Skin epidermis (tissue), 12 donors: ENCODE data around the gene CTSW.
A peak's percentile ranks its signal among the peaks of the same experiment; 100 is the strongest.

Source experiments
- H3K27ac ChIP-seq, 21 experiments: fragments of 200-600 bp; sonication (generic) in 11 of 21; one replicate each; pipeline ENCODE4 v1.5.0; 2020; ENCODE audit warnings: mild to moderate bottlenecking in 3 of 21, inconsistent platforms in 2 of 21, moderate library complexity in 2 of 21
- H3K4me3 ChIP-seq, 7 experiments: fragments of 200-600 bp; sonication (generic) in 2 of 7; one replicate each; pipeline ENCODE4 v1.5.0; 2020; ENCODE audit warnings: inconsistent platforms in 2 of 7, mild to moderate bottlenecking in 2 of 7, moderate library complexity in 1 of 7

The CTSW gene

DNA sequence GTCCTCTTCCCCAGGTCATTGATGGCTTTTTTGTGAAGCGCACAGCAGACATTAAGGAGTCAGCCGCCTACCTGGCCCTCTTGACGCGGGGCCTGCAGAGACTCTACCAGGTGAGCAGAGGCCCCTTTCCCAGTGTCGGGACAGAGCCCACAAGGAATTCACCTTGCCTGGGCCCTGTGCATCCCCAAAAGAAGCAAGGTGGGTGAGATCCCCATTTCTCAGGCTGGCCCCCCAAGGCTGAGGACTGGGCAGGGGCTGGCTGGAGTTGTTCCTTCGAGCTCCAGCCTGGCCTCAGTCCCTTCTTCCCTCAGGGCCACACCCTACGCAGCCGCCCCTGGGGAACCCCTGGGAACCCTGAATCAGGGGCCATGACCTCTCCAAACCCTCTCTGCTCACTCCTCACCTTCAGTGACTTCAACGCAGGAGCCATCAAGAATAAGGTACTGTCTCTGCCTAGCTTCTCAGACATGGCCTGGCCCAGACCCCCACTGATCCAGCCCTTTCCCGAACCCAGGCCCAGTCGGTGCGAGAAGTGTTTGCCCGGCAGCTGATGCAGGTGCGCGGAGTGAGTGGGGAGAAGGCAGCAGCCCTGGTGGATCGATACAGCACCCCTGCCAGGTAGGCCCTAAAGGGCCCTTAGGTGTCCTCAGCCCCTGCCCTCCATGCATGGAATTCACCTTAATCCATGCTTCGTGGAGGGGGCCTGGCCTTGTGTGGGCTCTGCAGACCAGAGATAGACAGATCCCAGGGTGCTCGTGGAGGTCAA is 14.7 kb upstream of the CTSW start:
- Histone ChIP-seq H3K27ac (no peak overlapping the region), H3K4me3 (no peak overlapping the region)

- H3K27ac ChIP-seq, result no peak overlapping the region
These were observed 14.0 kb upstream of the CTSW start for GRCh38 chr11:65865550-65866172.

DNA sequence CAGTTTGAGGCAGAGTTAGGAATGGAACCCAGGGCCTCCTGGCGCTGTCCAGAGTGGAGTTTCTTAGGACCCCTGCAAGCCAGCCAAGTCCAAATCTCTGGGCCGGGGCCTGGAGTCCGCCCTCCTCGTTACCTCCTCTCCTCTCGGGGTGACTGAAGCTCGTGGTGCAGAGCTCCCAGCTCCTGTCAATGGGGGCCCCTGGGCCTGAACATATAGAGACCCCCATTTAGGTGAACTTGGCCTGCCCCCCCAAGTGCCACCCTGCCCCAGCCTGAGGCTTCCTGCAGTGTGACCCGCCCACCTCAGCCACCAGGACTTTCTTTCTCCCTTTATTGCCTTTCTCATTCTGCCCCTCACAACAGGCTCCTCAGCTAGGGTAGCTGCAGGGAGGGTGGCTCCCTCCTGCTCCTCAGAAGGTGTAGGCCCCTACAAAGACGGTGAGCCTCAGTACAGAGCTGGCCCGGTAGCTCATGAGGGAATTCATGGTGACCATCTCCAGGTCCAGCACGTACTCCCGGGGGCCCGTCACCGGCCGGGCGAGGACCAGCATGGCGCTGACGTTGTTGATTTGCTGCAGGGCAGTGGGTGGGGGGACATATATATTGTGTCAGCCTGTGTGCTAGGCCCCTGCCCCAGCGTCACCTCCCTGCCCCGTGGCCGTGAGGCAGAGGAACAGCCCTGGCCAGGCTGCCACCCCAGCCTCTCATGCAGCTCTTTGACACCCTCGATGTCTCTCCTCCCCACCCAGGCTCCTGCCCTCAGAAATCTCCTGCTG is 12.9 kb upstream of the CTSW start:
- H3K27ac ChIP-seq, result no peak overlapping the region
- no peak overlapping the region for H3K4me3 ChIP-seq

More at GRCh38 chr11:65865550-65866172, 14.0 kb upstream of the CTSW start:
- no peak overlapping the region for H3K4me3 ChIP-seq

GRCh38 chr11:65867284-65868071 is 12.2 kb upstream of the CTSW start:
- no peak overlapping the region for H3K27ac ChIP-seq

GRCh38 chr11:65868076-65868667 is 11.5 kb upstream of the CTSW start:
- H3K27ac ChIP-seq, result no peak overlapping the region
- no peak overlapping the region for H3K4me3 ChIP-seq

More at GRCh38 chr11:65867284-65868071, 12.2 kb upstream of the CTSW start:
- no peak overlapping the region for H3K4me3 ChIP-seq

GRCh38 chr11:65868907-65869306 is 10.7 kb upstream of the CTSW start:
- Histone ChIP-seq H3K27ac (no peak overlapping the region), H3K4me3 (no peak overlapping the region)

DNA sequence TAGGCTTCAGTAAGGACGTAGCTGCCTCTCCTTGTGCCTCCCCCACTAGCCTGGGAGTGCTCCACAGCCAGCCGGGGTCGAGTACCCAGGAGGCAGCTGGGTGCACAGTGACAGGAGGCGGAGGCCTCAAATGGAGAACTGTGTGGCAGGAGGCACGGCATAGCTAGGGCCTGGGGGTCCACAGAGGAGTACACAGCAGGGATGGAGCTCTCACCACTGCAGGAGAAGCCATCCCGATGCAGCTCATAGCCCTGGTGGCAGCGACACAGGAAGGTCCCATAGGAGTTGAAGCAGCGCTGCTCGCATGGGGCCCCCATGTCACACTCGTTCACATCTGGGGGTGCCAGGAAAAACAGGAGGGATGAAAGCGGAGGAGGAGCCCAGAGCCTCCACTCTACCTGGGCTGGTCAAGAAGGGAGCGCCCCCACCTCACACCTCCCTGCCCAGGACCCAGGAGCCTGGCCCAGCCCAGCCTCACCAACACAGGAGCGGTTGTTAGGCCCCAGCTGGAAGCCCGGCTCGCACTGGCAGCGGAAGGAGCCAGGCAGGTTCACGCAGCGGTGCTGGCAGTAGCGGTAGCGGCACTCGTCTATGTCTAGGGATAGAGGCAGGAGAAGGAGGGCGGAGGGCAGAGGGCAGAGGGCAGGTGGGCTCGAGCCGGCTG is 9.9 kb upstream of the CTSW start:
- H3K4me3 ChIP-seq, result no peak overlapping the region
- peak overlapping the region in 1 of 21 experiments; percentile 20 for H3K27ac ChIP-seq

DNA sequence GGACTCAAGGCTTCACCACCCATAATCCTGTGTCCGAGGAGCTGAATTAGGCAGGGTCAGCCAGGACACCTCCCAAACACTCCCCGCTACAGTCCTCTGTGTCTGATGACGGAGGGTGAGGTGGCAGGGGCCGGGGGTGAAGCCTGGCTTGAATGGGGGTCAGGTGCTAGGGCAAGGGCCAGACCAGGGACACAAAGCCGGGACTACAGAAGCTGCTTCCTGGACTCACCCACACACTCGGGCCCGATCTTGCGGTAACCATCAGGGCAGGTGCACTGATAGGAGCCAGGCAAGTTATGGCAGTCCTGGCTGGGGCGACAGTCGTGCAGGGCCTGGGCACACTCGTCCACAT is 9.4 kb upstream of the CTSW start:
- Histone ChIP-seq H3K4me3 (no peak overlapping the region), H3K27ac (peak overlapping the region in 1 of 21 experiments; percentile 20)

DNA sequence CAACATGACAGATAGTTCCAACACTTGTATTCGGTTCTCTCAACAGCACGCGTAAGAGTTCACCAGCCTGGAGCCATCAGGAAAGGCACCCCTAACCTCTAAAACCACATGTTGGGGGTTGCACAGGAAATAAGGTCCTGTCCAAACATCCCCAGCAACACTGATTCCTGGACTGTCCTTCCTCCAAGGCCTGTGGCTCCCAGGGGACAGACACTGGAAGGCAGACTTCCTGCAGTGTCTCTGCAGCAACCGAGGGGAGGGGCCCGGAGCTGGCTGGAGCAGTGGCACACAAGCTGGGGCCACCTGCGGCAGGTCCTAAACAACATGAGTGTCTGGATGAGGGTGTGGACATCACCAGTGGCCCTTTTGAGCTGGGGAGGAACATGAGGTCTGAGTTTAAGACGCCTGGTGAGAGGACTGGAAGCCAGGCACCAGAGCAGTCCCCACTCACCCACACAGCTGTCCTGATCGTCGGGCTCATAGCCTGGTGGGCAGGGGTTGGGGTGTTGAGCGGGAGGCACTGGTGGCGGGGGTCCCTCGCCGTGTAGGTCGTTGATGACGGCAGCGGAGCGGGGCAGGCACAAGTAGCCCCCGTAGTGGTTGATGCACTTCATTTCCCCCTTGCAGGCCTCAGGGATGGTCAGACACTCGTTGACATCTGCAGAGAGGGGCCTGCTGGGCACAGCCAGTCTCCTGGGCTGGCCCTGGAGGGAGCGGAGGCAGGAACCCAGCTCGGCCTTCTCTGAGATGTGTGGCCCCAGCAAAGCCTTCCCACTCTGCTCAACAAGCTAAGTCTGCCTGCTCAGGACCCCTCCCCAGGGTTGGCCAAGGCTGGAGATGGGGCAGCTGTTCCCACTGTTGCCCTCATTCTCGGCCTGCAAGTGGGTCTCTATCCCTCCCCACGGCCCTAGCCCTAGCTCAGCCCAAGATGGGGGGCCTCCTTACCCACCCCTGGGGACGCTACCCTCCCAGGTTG is 8.6 kb upstream of the CTSW start:
- Histone ChIP-seq H3K4me3 (peak overlapping the region in 3 of 7 experiments; percentile 36 to 54 (median 44)), H3K27ac (peak overlapping the region in 17 of 21 experiments; percentile 19 to 95 (median 85))

GRCh38 chr11:65871811-65872548 is 7.7 kb upstream of the CTSW start:
- Histone ChIP-seq H3K4me3 (peak overlapping the region; percentile 32 to 54 (median 44)), H3K27ac (peak overlapping the region; percentile 49 to 95 (median 83))

DNA sequence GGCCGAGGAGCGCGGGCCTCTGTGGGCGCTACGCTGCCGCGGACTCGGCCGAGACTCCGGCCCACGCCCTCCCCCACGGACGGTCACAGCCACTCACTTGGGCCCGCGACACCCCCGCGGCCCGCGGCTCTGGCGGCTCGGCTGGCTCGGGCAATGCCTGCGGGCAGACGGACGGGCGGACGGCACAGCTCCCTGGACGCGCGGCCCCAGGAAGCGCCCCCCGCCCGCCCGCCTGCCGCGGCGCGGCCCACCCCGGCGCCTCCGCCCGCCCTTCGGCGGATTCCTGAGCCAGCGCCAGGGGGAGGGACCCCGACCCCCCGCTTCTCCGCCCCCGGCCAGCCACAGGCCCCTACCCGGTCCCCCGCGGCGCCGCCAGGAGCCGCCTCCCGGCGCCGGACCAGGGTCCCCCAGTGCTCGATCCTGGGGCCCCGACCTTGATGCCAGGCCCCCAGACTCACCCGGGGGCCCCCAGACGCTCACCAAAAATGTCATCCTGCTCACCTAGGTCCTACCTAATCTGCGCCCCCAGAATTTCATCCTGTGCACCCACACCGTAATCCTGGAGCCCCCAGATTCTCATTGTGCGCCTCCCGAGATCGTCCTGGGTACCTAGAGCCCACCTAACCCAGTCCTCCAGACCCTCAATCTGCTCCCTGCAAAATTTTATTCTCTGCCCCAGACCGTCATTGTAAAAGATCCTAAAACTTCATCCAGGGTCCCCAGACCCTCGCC is 6.9 kb upstream of the CTSW start, which contains the start of gene EFEMP2:
TSS of gene EFEMP2 (minus strand) at position 215 of the 732 bp plus-strand sequence. CDS start 446 bp downstream, outside the sequence.
- H3K4me3 ChIP-seq, result peak within 1 kb of the TSS; percentile 36 to 54 (median 44)
- H3K27ac ChIP-seq, result peak within 1 kb of the TSS; percentile 49 to 95 (median 84)

DNA sequence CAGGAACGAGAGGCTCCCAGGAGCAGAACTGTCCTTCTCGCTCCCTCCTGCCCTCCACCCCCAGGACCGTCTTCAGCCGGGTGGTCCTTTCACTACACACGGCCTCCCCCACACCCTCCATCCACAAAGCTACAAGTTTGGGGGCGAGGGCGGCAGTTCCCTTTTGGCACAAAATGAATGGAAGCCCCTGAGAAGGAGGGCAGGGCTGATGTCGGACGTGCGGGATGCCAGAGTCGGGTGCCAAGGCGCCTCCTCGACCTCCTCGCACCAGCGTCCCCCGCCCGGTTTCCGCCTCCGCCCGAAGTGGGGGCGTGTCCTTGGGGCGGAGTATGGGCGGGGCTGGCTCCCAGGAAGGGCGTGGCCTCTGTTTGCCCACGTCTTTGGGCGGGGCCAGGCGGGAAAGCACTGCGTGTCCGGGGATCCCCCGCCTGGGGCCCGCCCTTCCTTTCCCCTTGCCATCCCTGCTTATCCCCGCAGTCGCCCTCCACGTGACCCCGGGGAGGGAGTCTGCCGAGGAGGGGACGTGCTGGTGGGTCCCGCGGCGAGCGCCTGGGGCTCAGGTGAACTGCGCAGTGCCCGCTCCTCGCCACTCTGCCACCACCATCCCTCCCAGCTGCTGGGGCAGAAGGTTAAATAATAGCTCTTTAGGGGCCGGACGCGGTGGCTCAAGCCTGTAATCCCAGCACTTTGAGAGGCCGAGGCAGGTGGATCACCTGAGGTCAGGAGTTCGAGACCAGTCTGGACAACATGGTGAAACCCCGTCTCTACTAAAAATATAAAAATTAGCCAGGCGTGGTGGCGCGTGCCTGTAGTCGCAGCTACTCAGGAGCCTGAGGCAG is 6.1 kb upstream of the CTSW start:
- H3K27ac ChIP-seq, result peak overlapping the region; percentile 49 to 95 (median 84)
- peak overlapping the region; percentile 36 to 54 (median 44) for H3K4me3 ChIP-seq

DNA sequence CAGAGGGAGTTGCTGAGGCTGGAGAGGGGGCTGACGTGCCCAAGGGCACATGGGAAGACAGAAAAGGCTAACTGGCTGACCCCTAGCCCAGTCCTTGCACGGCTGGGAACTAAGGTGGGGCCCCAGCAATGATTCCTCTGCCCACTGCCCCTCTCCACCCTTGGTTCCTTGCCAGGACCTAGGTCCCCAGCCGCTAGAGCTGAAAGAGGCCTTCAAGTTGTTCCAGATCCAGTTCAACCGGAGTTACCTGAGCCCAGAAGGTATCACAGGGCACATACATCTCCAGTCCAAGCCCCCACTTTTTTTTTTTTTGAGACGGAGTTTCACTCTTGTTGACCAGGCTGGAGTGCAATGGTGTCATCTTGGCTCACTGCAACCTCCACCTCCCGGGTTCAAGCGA is 390 bp downstream of the CTSW start:
- peak overlapping the region in 1 of 7 experiments; percentile 15 for H3K4me3 ChIP-seq
- peak overlapping the region in 8 of 21 experiments; percentile 0 to 86 (median 58) for H3K27ac ChIP-seq

GRCh38 chr11:65880844-65881421 is 1.3 kb downstream of the CTSW start:
- no peak overlapping the region for H3K4me3 ChIP-seq
- H3K27ac ChIP-seq, result peak overlapping the region in 5 of 21 experiments; percentile 7 to 86 (median 57)
